ENCODE results near the gene FNBP1L.
A peak's percentile ranks its signal among the peaks of the same experiment; 100 is the strongest.

The FNBP1L gene

GRCh38 chr1:93416183-93416582, 31.7 kb upstream of the FNBP1L start:
- Histone ChIP-seq H3K4me3 (ENCODE audit: low read length, poor library complexity, severe bottlenecking) (no peak overlapping the region), H3K27me3 (ENCODE audit: insufficient read depth, low read length, poor library complexity, severe bottlenecking) (no peaks in the 10 kb centered on the region), H3F3A (ENCODE audit: low read depth) (no peaks in the 10 kb centered on the region), H3K79me2 (ENCODE audit: insufficient read depth, low read length) (no peaks in the 10 kb centered on the region), H3K9me2 (replicated peaks; ENCODE audit: low read depth, low read length) (no peaks in the 10 kb centered on the region), H2AFZ (ENCODE audit: low read length) (no peak overlapping the region), H3K9me3 (ENCODE audit: insufficient read depth, low read depth, low read length) (no peaks in the 10 kb centered on the region), H3K4me1 (ENCODE audit: insufficient read depth, low read length, poor library complexity, severe bottlenecking) (no peaks in the 10 kb centered on the region), H4K20me1 (ENCODE audit: insufficient read depth, low read length, poor library complexity, severe bottlenecking) (no peaks in the 10 kb centered on the region), H3K36me3 (ENCODE audit: insufficient read depth, low read length) (no peaks in the 10 kb centered on the region), H3K4me2 (ENCODE audit: low read depth, low read length, poor library complexity, severe bottlenecking) (no peak overlapping the region), H3K9ac (ENCODE audit: low read depth, low read length, poor library complexity, severe bottlenecking) (no peak overlapping the region)
- TF ChIP-seq CTCF (conservative IDR thresholded peaks at IDR 0.05; ENCODE audit: low read length) (no peak), EZH2phosphoT487 (IDR thresholded peaks at IDR 0.05; ENCODE audit: borderline replicate concordance) (no peak)

GRCh38 chr1:93419344-93419743, 28.6 kb upstream of the FNBP1L start:
- TF ChIP-seq CTCF (conservative IDR thresholded peaks at IDR 0.05; ENCODE audit: low read length), result no peak
- no peak for TF ChIP-seq EZH2phosphoT487 (IDR thresholded peaks at IDR 0.05; ENCODE audit: borderline replicate concordance)

GRCh38 chr1:93420400-93420799, 27.5 kb upstream of the FNBP1L start:
- H3K9me2 ChIP-seq (replicated peaks; ENCODE audit: low read depth, low read length), result no peaks in the 10 kb centered on the region
- TF ChIP-seq EZH2phosphoT487 (IDR thresholded peaks at IDR 0.05; ENCODE audit: borderline replicate concordance), result no peak
- TF ChIP-seq CTCF (conservative IDR thresholded peaks at IDR 0.05; ENCODE audit: low read length), result no peak
- no peak overlapping the region for H2AFZ ChIP-seq (ENCODE audit: low read length)
- H3K36me3 ChIP-seq (ENCODE audit: insufficient read depth, low read length), result no peaks in the 10 kb centered on the region
- no peaks in the 10 kb centered on the region for H3K4me1 ChIP-seq (ENCODE audit: insufficient read depth, low read length, poor library complexity, severe bottlenecking)
- H3K9me3 ChIP-seq (ENCODE audit: insufficient read depth, low read depth, low read length), result no peaks in the 10 kb centered on the region
- no peaks in the 10 kb centered on the region for H3K79me2 ChIP-seq (ENCODE audit: insufficient read depth, low read length)
- no peaks in the 10 kb centered on the region for H4K20me1 ChIP-seq (ENCODE audit: insufficient read depth, low read length, poor library complexity, severe bottlenecking)
- H3K4me3 ChIP-seq (ENCODE audit: low read length, poor library complexity, severe bottlenecking), result no peak overlapping the region
- no peaks in the 10 kb centered on the region for H3K27me3 ChIP-seq (ENCODE audit: insufficient read depth, low read length, poor library complexity, severe bottlenecking)
- H3F3A ChIP-seq (ENCODE audit: low read depth), result no peaks in the 10 kb centered on the region
- no peak overlapping the region for H3K4me2 ChIP-seq (ENCODE audit: low read depth, low read length, poor library complexity, severe bottlenecking)
- no peak overlapping the region for H3K9ac ChIP-seq (ENCODE audit: low read depth, low read length, poor library complexity, severe bottlenecking)

More at GRCh38 chr1:93419344-93419743, 28.6 kb upstream of the FNBP1L start:
- Histone ChIP-seq H3K79me2 (ENCODE audit: insufficient read depth, low read length) (no peaks in the 10 kb centered on the region), H2AFZ (ENCODE audit: low read length) (peak overlapping the region; percentile 43; the same call in 1 of the 2 replicates), H3K27me3 (ENCODE audit: insufficient read depth, low read length, poor library complexity, severe bottlenecking) (no peaks in the 10 kb centered on the region), H3F3A (ENCODE audit: low read depth) (no peaks in the 10 kb centered on the region), H3K4me2 (ENCODE audit: low read depth, low read length, poor library complexity, severe bottlenecking) (no peak overlapping the region), H3K4me1 (ENCODE audit: insufficient read depth, low read length, poor library complexity, severe bottlenecking) (no peaks in the 10 kb centered on the region), H4K20me1 (ENCODE audit: insufficient read depth, low read length, poor library complexity, severe bottlenecking) (no peaks in the 10 kb centered on the region), H3K9me3 (ENCODE audit: insufficient read depth, low read depth, low read length) (no peaks in the 10 kb centered on the region), H3K36me3 (ENCODE audit: insufficient read depth, low read length) (no peaks in the 10 kb centered on the region), H3K9me2 (replicated peaks; ENCODE audit: low read depth, low read length) (no peaks in the 10 kb centered on the region), H3K4me3 (ENCODE audit: low read length, poor library complexity, severe bottlenecking) (no peak overlapping the region), H3K9ac (ENCODE audit: low read depth, low read length, poor library complexity, severe bottlenecking) (no peak overlapping the region)

Measured in Loucy (cell line).